SKM-1 (cell line): ENCODE measurements around the gene RASAL2.
"Not testable (repeated sequence)": the region's sequence is repeated elsewhere in the genome, so short reads cannot be mapped to it uniquely, and the experiment has no call there.

Experiments used
- DNase-seq: peaks from one replicate; lab custom pipeline; 2025; ENCODE audit not compliant: unreplicated experiment; lab: John Stamatoyannopoulos, UW

Gene RASAL2

GRCh38 chr1:178109348-178110143, 15.6 kb downstream of the RASAL2 start:
- no peak for DNase-seq

- DNase-seq: no peak
These were observed 21.4 kb downstream of the RASAL2 start for GRCh38 chr1:178115260-178115659.

GRCh38 chr1:178118524-178118923, 24.6 kb downstream of the RASAL2 start:
- DNase-seq: no peak

GRCh38 chr1:178119628-178120027, 25.7 kb downstream of the RASAL2 start:
- peak; percentile 98 for DNase-seq

GRCh38 chr1:178120088-178120487, 26.2 kb downstream of the RASAL2 start:
- no peak for DNase-seq

GRCh38 chr1:178120520-178121052, 26.7 kb downstream of the RASAL2 start:
- DNase-seq: not testable (repeated sequence)

- no peak for DNase-seq
These were observed 28.0 kb downstream of the RASAL2 start for GRCh38 chr1:178121883-178122282.

- DNase-seq: peak; percentile 14
These were observed 28.4 kb downstream of the RASAL2 start for GRCh38 chr1:178122283-178122682.

GRCh38 chr1:178124115-178124514, 30.2 kb downstream of the RASAL2 start:
- DNase-seq: no peak

GRCh38 chr1:178126261-178126660, 32.4 kb downstream of the RASAL2 start:
- DNase-seq: no peak

- no peak for DNase-seq
These were observed 32.9 kb downstream of the RASAL2 start for GRCh38 chr1:178126741-178127185.

- no peak for DNase-seq
These were observed 33.7 kb downstream of the RASAL2 start for GRCh38 chr1:178127482-178128191.

- no peak for DNase-seq
These were observed 39.5 kb downstream of the RASAL2 start for GRCh38 chr1:178133239-178133989.

- DNase-seq: peak; percentile 92
These were observed 40.2 kb downstream of the RASAL2 start for GRCh38 chr1:178134061-178134460.

GRCh38 chr1:178137238-178137637, 43.3 kb downstream of the RASAL2 start:
- no peak for DNase-seq

GRCh38 chr1:178142806-178143205, 48.9 kb downstream of the RASAL2 start:
- DNase-seq: no peak

GRCh38 chr1:178143730-178144690, 50.1 kb downstream of the RASAL2 start:
- DNase-seq: no peak

- DNase-seq: no peak
These were observed 51.7 kb downstream of the RASAL2 start for GRCh38 chr1:178145605-178146004.

GRCh38 chr1:178146436-178146835, 52.5 kb downstream of the RASAL2 start:
- DNase-seq: no peak

GRCh38 chr1:178150610-178151009, 56.7 kb downstream of the RASAL2 start:
- no peak for DNase-seq
